Dendritic cell treated with granulocyte-macrophage colony-stimulating factor and Interleukin-4, amounts not matched to agents 40 ng/mL and 50 ng/mL, for 4 days (primary cell): ENCODE results near the gene HERC2.
A peak's percentile ranks its signal among the peaks of the same experiment; 100 is the strongest.
"Not testable (repeated sequence)": the region's sequence is repeated elsewhere in the genome, so short reads cannot be mapped to it uniquely, and the experiment has no call there.

ENCODE experiments used
- H3K27ac Mint-ChIP-seq: one replicate; pipeline ENCODE4 v1.8.0; 2022; ENCODE audit warnings: mild to moderate bottlenecking, mixed read lengths
- H3K27me3 Mint-ChIP-seq: one replicate; pipeline ENCODE4 v1.8.0; 2022; ENCODE audit warnings: mild to moderate bottlenecking, mixed read lengths
- H3K36me3 Mint-ChIP-seq: one replicate; pipeline ENCODE4 v1.8.0; 2022; ENCODE audit warnings: low read depth, mixed read lengths
- H3K4me1 Mint-ChIP-seq: one replicate; pipeline ENCODE4 v1.8.0; 2022; ENCODE audit warnings: low read depth, mixed read lengths
- H3K4me3 Mint-ChIP-seq: one replicate; pipeline ENCODE4 v1.8.0; 2022; ENCODE audit warnings: mild to moderate bottlenecking, moderate library complexity, mixed read lengths
- H3K9me3 Mint-ChIP-seq: one replicate; pipeline ENCODE4 v1.8.0; 2022; ENCODE audit warnings: mixed read lengths
- intact Hi-C: fragments of 100-400 bp; cut with micrococcal nuclease; formaldehyde crosslinking; loops from one replicate; pipeline ENCODE4 v1.15.0; 2022

Gene HERC2

DNA sequence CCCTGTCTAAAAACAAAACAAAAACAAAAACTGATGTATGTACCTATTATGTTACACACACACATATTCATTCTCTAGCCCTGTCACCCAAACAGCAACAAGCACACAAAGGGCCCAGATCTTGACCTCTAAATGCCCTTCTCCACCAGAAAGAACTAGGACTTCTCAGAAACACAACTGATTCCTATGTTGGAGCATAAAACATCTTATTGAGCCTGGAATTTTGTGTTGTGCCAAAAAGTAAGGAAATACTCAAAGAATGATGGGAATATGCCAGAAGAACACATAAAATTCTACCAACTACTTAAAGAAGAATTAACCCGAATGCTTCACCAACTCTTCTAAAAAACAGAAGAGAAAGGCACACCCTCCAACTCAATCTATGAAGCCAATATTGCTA, 156.2 kb downstream of the HERC2 start:
- H3K27ac Mint-ChIP-seq: no peak overlapping the region
- peaks cover 87% of the 10 kb centered on the region for H3K36me3 Mint-ChIP-seq
- H3K9me3 Mint-ChIP-seq: no peaks in the 10 kb centered on the region
- no peaks in the 10 kb centered on the region for H3K27me3 Mint-ChIP-seq
- H3K4me3 Mint-ChIP-seq: no peak overlapping the region
- peaks cover 5% of the 10 kb centered on the region for H3K4me1 Mint-ChIP-seq
- intact Hi-C loops: no loop called here

DNA sequence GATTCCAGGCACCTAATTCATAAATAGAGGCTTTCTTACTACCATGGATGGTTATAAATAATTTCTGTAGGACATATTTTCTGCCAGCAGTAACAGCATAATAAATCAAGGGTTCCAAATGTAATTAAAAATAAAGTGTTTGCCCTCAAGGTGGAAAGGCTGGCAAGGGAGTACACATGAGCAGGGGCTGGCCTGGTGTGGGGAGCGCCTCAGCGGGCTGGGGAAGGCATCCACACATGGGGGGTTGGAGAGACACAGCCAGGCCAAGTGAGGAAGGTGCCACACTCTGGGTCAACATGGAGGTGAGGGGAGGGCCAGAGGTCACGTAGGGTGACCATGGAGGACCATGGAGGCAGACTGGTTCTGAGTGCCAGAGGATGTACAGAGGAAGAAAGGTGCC, 157.1 kb downstream of the HERC2 start:
- H3K4me1 Mint-ChIP-seq: peaks cover 5% of the 10 kb centered on the region
- H3K4me3 Mint-ChIP-seq: no peak overlapping the region
- no peak overlapping the region for H3K27ac Mint-ChIP-seq
- H3K36me3 Mint-ChIP-seq: peaks cover 87% of the 10 kb centered on the region
- no peaks in the 10 kb centered on the region for H3K9me3 Mint-ChIP-seq
- intact Hi-C loops: no loop called here
- H3K27me3 Mint-ChIP-seq: no peaks in the 10 kb centered on the region

DNA sequence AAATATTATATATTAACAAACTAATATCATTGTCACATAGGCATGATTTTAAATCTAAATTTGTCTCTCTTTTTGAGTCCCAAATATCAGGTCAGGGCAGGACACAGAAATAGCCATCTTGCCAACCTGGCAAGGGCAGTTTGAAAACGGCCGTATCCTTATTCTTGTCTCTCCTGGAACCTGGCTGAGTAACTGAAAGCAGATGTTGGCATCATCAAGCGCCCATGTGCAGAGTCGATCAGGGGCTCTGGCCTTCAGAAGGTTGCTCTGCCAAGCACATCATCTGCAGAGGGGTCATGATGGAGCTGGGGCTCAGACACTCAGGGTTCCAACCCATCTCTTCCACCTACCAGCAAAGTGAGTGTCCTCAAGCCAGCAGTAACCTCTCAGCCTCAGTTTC, 167.7 kb downstream of the HERC2 start:
- Mint-ChIP-seq H3K27ac (no peak overlapping the region), H3K4me3 (no peak overlapping the region), H3K4me1 (no peaks in the 10 kb centered on the region), H3K36me3 (peaks cover 47% of the 10 kb centered on the region), H3K27me3 (no peaks in the 10 kb centered on the region), H3K9me3 (peaks cover 19% of the 10 kb centered on the region)
- intact Hi-C loops: no loop called here

DNA sequence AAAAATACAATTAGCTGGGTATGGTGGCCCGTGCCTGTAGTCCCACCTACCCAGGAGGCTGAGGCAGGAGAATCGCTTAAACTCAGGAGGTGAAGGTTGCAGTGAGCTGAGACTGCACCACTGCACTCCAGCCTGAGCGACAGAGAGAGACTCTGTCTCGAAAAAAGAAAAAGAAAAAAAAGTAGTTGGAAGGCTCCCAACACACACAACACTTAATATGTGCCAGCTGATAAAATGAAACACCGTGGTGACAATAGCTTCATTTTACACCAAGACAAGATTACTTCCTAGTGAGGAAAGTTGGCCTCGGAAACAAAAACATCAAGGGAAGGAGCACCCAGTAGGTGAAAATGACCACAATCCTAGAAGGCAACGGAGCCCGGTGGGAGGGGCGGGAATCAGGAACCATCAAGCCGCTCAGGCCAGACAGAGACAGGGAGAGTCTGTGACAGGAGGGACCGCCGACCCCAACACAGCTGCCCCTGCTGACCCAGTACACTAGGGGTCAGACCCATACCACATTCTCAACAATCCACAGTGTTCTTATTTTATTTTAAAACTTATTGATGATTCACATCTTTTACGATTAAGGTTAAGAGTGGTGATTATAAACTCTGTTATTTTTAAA, 168.4 kb downstream of the HERC2 start:
- H3K27ac Mint-ChIP-seq: no peak overlapping the region
- intact Hi-C loops: no loop called here
- H3K4me1 Mint-ChIP-seq: no peaks in the 10 kb centered on the region
- H3K9me3 Mint-ChIP-seq: peaks cover 23% of the 10 kb centered on the region
- no peaks in the 10 kb centered on the region for H3K27me3 Mint-ChIP-seq
- no peak overlapping the region for H3K4me3 Mint-ChIP-seq
- peaks cover 51% of the 10 kb centered on the region for H3K36me3 Mint-ChIP-seq

DNA sequence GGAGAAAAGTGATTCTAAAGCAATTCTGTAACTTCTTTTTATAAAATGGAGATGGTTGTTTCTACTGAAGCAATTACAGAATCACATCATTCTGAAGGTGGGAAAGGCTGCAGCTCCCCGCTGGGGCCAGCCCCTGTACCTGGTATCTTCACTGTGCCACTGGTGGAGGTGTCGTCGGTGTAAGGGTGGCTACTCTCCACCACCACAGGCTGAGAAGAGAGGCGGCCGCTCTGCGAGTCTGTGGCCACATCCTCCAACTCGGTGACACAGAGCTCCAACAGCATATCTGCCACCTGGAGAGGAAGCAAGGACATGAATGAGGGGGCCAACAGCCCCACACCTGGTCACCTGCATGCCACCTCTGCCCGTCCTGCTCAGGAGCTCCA, 169.4 kb downstream of the HERC2 start:
- H3K4me1 Mint-ChIP-seq, H3K27ac Mint-ChIP-seq, H3K4me3 Mint-ChIP-seq, H3K27me3 Mint-ChIP-seq, intact Hi-C loops: not testable (repeated sequence)
- peaks cover 60% of the 10 kb centered on the region for H3K36me3 Mint-ChIP-seq
- peaks cover 24% of the 10 kb centered on the region for H3K9me3 Mint-ChIP-seq

DNA sequence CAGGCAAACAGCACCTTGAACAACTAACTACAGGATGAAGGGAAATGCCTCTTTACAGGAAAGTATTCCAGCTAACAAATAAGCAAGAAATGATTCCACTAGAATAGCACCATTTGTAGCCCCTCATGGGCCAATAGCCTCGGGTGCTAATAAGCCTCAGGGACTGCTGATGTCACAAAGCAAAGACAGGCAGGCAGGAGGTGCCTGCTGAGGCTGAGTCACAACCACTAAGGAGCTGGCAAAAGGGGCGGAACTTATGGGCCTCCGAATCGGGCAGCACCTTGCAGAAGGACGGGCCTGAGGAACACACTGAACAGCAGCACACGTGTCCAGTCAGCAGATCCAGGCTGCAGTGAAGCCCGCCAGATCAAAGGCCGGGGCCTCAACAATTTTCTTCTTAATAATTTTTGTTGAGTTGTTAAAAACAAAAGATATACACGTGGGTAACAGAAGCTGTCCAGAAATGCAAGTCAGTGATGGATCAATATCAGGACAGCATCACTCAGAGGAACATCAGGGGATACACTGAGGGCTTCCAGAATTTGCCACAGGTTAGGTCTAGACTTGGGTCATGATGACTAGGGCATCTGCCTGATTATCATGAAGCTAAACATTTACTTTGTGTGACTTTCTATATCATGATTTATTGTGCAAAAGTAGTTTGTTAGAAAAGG, 170.0 kb downstream of the HERC2 start:
- H3K4me3 Mint-ChIP-seq, H3K27ac Mint-ChIP-seq, H3K27me3 Mint-ChIP-seq, intact Hi-C loops, H3K4me1 Mint-ChIP-seq: not testable (repeated sequence)
- Mint-ChIP-seq H3K9me3 (peaks cover 24% of the 10 kb centered on the region), H3K36me3 (peaks cover 61% of the 10 kb centered on the region)

DNA sequence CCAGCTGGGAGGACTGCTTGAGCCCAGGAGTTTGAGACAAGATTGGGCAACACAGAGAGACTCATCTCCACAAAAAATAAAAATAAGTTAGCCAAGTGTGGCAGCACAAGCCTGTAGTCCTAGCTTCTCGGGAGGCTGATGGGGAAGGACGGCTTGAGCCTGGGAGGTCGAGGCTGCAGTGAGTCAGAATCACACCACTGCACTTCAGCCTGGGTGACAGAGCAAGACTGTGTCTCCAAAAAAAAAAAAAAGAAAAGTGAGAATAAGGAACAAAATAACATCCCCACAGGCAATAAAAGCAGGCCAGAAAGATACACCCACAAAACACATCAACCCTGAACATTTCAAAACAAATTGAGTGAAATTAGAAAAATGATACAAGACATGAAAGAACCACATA, 174.2 kb downstream of the HERC2 start:
- Mint-ChIP-seq H3K9me3 (peaks cover 24% of the 10 kb centered on the region), H3K4me1 (no peaks in the 10 kb centered on the region), H3K36me3 (peaks cover 90% of the 10 kb centered on the region), H3K27me3 (no peaks in the 10 kb centered on the region), H3K27ac (peak overlapping the region; percentile 9), H3K4me3 (no peak overlapping the region)
- intact Hi-C loops: no loop called here

DNA sequence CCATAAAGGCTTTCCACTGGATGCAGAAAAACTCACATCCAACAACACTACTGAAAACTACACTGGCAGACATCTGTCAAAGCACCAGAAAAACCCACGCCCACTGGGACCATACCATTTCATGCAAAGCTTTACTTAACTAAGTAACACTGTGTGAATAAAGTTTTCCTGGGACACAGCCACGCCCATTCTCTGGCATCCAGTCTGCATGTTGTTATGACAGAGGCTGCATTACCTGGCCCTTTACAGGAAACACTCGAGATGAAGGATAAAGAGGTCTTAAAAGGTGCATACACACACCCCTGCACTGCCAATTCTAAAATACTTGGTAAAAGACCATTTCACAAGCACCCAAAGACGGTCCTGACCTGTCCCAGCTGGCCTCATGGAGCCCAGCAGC, 176.6 kb downstream of the HERC2 start:
- Mint-ChIP-seq H3K36me3 (peaks cover 87% of the 10 kb centered on the region), H3K9me3 (peaks cover 18% of the 10 kb centered on the region)
- H3K27ac Mint-ChIP-seq, H3K27me3 Mint-ChIP-seq, H3K4me3 Mint-ChIP-seq, intact Hi-C loops, H3K4me1 Mint-ChIP-seq: not testable (repeated sequence)

DNA sequence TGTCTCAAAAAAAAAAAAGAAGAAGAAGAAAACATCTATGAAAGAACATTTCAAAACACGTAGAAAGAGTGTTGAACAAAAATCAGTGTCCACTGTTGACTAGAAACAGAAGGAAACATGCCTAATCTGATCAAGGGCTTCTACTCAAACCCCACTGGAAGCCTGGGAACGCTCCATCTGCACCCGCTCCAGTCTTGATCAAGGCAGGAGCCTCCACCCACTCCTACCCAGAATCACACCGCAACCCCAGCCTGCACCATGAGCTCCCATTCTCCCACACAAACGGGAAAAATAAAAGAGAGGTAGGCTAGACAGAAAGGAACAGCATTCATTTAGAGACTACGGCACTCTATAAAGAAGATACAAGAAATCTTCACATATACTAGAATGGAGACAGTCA, 181.9 kb downstream of the HERC2 start:
- Mint-ChIP-seq H3K27me3 (no peaks in the 10 kb centered on the region), H3K4me1 (peaks cover 9% of the 10 kb centered on the region), H3K4me3 (no peak overlapping the region), H3K27ac (no peak overlapping the region), H3K9me3 (no peaks in the 10 kb centered on the region), H3K36me3 (peaks cover 81% of the 10 kb centered on the region)
- intact Hi-C loops: no loop called here

DNA sequence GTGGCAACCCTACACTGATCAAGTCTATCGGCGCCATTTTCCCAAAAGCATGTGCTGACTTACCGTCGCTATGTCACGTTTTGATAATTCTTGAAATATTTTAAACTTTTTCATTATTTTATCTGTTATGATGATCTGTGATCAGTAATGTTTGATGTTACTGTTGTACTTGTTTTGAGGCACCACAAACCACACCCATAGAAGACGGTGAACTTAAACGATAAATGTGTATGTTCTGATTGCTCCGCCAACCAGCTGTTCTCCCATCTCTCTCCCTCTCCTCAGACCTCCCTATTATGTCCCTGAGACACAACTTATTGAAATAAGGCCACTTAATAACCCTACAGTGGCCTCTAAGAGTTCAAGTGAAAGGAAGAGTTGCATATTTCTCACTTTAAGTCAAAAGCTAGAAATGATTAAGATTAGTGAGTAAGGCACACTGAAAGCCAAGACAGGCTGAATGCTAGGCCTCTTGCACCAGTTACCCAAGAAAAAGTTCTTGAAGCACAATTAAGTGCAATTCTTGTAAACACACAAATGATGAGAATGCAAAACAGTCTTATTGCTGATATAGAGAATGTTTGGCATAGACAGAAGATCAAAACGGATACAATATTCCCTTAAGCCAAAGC, 184.5 kb downstream of the HERC2 start:
- H3K27ac Mint-ChIP-seq, intact Hi-C loops, H3K4me1 Mint-ChIP-seq, H3K9me3 Mint-ChIP-seq, H3K4me3 Mint-ChIP-seq, H3K27me3 Mint-ChIP-seq: not testable (repeated sequence)
- H3K36me3 Mint-ChIP-seq: peaks cover 80% of the 10 kb centered on the region

DNA sequence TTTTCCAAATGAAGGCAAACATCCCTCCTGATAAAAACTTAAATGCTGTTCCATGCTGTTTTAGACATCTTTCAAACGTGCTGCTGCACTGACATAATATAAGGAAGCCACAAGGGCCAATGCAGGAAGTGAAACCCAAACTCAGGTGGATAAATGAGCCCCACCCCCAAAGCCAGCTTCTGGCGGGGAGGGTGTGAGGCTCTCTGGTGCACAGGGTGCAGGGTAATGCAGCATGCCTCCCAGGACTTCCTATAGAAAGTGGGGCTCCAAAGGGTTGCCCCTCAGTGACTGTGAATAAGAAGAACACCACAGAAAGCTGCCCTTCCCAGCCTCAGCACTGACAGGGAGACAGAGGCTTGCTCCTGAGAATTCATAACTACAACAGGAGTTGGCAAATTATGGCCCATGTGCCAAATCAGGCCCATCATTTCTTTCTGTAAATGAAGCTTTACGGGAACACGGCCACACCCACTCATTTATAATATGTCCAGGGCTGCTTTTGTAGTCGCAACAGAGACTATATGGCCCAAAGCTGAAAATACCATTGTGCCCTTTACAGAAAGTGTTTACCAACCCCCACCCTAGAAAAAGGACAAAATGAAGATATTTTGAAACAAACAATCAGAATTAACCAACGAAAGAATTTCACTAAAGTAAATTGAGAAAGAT, 185.6 kb downstream of the HERC2 start:
- H3K9me3 Mint-ChIP-seq, H3K27me3 Mint-ChIP-seq, intact Hi-C loops, H3K4me1 Mint-ChIP-seq, H3K27ac Mint-ChIP-seq, H3K4me3 Mint-ChIP-seq: not testable (repeated sequence)
- peaks cover 80% of the 10 kb centered on the region for H3K36me3 Mint-ChIP-seq

DNA sequence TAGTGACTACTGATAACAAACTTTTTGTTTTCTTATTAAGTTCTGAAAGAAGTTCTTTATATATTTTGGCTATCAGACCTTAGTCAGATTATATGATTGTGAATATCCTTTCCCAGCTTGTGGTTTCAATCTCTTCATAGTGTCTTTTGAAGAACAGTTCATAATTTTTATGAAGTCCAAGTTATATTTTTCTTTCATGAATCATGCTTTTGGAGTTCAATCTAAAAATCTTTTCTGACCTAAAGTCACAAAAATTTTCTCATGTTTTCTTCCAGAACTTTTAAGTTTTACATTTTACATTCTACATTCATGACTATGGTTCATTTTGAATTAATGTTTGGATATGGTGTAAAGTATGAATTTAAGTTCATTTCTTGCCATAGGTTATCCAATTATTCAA, 188.7 kb downstream of the HERC2 start:
- H3K27ac Mint-ChIP-seq: no peak overlapping the region
- peaks cover 16% of the 10 kb centered on the region for H3K4me1 Mint-ChIP-seq
- no peaks in the 10 kb centered on the region for H3K27me3 Mint-ChIP-seq
- no peak overlapping the region for H3K4me3 Mint-ChIP-seq
- peaks cover 81% of the 10 kb centered on the region for H3K36me3 Mint-ChIP-seq
- H3K9me3 Mint-ChIP-seq: no peaks in the 10 kb centered on the region
- intact Hi-C loops: no loop called here

DNA sequence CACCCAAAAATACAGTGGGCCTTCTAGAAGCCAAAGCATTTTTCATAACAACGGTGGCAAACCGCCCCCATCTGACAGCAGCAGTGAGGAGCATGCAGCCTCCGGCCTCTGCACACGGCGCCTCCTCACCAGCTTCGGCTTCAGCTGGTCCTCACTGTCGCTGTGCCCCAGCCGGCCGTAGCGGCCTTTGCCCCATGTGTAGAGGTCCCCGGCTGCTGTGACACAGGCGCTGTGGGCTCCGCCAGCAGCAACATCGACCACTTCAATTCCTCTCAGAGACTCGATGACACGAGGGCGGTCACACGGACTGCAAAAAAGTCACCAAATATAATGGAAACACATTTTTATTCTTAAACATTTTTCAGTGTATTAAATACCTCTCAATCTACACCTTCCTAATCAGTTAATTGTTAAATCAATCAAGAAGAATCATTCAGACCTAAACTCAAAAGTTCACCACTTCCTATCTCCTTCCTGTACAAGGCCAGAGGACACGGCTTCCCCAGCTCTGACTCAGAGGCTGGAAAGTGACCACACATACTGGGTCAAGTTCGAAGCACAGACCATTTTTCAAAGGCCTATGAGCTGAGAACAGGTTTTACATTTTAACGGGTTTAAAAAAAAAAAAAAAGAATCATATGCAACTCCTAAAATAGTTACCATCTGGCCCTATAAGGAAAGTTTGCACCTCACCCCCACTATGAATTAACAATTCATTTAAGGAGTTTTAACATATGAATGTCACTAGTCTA, 189.3 kb downstream of the HERC2 start:
- Mint-ChIP-seq H3K36me3 (peaks cover 77% of the 10 kb centered on the region), H3K4me3 (no peak overlapping the region), H3K9me3 (no peaks in the 10 kb centered on the region), H3K27me3 (no peaks in the 10 kb centered on the region), H3K27ac (no peak overlapping the region), H3K4me1 (peaks cover 22% of the 10 kb centered on the region)
- intact Hi-C loops: no loop called here

DNA sequence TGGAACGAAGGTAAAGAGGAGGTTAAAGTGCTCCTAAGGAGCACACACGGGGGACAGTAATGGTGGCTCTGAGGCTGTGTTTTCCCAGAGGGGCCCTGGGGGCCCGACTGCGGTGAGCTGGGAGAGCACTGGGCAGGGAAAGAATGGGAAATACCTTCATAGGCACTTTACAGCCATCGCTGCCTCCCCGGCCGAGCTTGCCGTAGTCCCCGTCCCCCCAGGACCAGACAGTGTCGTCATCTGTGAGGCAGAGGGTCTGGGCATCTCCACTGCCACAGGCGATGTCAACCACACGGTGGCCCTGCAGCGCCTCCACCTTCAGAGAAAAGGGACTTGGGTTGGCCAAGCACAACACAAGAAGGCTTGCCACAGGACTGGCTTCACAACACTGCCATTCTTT, 190.0 kb downstream of the HERC2 start:
- intact Hi-C loops: no loop called here
- Mint-ChIP-seq H3K27ac (no peak overlapping the region), H3K36me3 (peaks cover 78% of the 10 kb centered on the region), H3K4me3 (no peak overlapping the region), H3K27me3 (no peaks in the 10 kb centered on the region), H3K9me3 (no peaks in the 10 kb centered on the region), H3K4me1 (peaks cover 28% of the 10 kb centered on the region)
